Colonic mucosa (tissue), 4 donors: ENCODE results near the gene XK. TPM values are rescaled to one million over a fixed set of nuclear protein-coding genes. Genes with fewer than 3 reads are reported as not detected.

Source experiments
- DNase-seq: peaks from one replicate; pipeline ENCODE4 v3.0.0-alpha.2; 2020
- H3K27ac ChIP-seq: fragments of 200-600 bp; one replicate; pipeline ENCODE4 v1.8.0; 2021
- H3K27me3 ChIP-seq: fragments of 200-600 bp; one replicate; pipeline ENCODE4 v1.8.0; 2021
- H3K36me3 ChIP-seq: fragments of 200-600 bp; one replicate; pipeline ENCODE4 v1.8.0; 2021
- H3K4me1 ChIP-seq: fragments of 200-600 bp; one replicate; pipeline ENCODE4 v1.8.0; 2021; ENCODE audit warnings: mild to moderate bottlenecking
- H3K4me3 ChIP-seq: fragments of 200-600 bp; one replicate; pipeline ENCODE4 v1.8.0; 2021
- H3K9ac ChIP-seq, 2 donors: one replicate each; pipeline ENCODE4 v1.7.0; 2013; ENCODE audit warnings: control low read depth in 2 of 2, low read depth in 2 of 2, low read length in 2 of 2
- H3K9me3 ChIP-seq: fragments of 200-600 bp; one replicate; pipeline ENCODE4 v1.8.0; 2021
- intact Hi-C: fragments of 100-400 bp; cut with DNase I; formaldehyde crosslinking; loops from one replicate; pipeline ENCODE4 v1.14.1; 2022
- total RNA-seq, 2 donors: library from RNA; stranded (reverse); fragmentation: NEBNext Ultra II Directional in 1 of 2; extraction: Animal tissue kit (Norgen Biotek cat#: 25700) in 1 of 2; gene quantifications; one replicate each; pipeline ENCODE4 v1.2.1, GENCODE V29; 2021
- TF ChIP-seq, protein P1 (sequence below): fragments of 200-600 bp; IDR thresholded peaks from one replicate; pipeline ENCODE4 v1.8.0; 2022; ENCODE audit warnings: antibody characterized with exemption, mild to moderate bottlenecking
- donor health status: healthy.
- donor health status: DM: no; HTN: no; CAD: no.
- donor health status: DM: no; HTN: no; CAD: no.

XK gene
- total RNA-seq, 2 donors from 2014 or later: 25.2 to 27.8 TPM

DNA sequence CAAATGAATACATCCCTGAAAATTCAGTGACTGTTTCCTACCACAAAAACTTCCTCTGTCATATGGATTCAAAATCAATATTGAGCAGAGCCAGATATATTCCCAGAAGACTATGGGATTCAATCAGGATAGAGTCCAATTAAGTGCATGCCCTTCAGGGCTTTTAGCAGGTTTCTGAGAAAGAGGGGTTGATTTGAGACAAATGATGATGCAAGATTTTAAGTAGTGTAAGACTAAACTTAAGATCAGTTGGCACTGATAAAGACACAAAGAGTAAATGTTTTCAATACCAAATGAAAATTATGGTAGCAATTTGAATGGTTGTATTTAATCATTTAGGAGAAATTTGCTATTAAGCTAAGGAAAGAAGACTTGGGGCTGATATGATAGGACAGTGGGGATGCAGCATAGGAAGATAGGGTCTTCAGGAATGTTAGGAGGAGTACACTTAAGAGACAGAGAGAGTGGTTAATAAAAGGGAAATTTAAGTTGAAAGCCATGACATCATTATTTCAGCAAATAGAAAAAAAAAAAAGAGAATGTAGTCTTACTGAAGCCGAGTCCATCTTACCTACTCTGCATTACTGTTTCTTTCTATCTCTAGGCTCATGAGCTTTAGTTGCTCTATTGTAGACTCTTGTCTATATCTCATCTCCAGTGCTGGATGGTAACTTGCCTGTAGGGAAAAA, 32.0 kb upstream of the XK start:
- no peak overlapping the region for H3K9ac ChIP-seq
- intact Hi-C loops: no loop called here
- TF ChIP-seq, protein P1, sequence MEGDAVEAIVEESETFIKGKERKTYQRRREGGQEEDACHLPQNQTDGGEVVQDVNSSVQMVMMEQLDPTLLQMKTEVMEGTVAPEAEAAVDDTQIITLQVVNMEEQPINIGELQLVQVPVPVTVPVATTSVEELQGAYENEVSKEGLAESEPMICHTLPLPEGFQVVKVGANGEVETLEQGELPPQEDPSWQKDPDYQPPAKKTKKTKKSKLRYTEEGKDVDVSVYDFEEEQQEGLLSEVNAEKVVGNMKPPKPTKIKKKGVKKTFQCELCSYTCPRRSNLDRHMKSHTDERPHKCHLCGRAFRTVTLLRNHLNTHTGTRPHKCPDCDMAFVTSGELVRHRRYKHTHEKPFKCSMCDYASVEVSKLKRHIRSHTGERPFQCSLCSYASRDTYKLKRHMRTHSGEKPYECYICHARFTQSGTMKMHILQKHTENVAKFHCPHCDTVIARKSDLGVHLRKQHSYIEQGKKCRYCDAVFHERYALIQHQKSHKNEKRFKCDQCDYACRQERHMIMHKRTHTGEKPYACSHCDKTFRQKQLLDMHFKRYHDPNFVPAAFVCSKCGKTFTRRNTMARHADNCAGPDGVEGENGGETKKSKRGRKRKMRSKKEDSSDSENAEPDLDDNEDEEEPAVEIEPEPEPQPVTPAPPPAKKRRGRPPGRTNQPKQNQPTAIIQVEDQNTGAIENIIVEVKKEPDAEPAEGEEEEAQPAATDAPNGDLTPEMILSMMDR: no peak

DNA sequence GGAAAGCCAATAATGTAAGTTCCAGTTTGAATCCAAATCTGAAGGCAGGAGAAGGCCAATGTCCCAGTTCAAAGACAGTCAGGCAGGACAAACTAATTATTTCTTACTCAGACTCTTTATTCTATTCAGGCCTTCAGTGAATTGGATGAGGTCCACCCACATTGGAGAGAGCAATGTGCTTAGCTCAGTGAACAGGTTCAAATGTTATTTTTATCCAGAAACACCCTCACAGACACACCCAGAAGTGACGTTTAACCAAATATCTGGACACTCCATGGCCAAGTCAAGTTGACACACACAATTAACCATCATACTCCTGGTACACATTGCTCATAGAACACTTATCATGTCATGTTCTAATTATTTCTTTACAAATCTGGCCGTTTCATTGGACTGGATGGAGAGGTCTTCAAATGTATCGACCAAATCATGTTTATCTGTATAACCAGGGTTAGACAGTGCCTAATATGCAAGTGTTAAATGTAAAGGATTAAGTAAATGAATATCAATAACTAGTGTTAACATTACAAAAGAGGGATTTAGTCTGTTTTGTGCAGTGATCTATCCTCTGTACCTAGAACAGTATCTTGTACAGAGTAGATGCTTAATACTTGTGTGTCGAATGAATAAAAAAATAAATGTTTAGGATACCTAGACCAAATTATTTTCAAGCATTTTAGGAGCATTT, 27.1 kb upstream of the XK start:
- no peaks in the 10 kb centered on the region for H3K4me1 ChIP-seq
- DNase-seq: no peak
- H3K9me3 ChIP-seq: no peaks in the 10 kb centered on the region
- intact Hi-C loops: no loop called here
- no peaks in the 10 kb centered on the region for H3K36me3 ChIP-seq
- no peak overlapping the region for H3K27ac ChIP-seq
- TF ChIP-seq, protein P1: no peak
- no peaks in the 10 kb centered on the region for H3K27me3 ChIP-seq
- H3K9ac ChIP-seq: no peak overlapping the region
- H3K4me3 ChIP-seq: no peak overlapping the region

More for the DNA sequence above, 32.0 kb upstream of the XK start:
- Histone ChIP-seq H3K27ac (no peak overlapping the region), H3K4me1 (no peaks in the 10 kb centered on the region), H3K4me3 (no peak overlapping the region), H3K27me3 (no peaks in the 10 kb centered on the region), H3K9me3 (no peaks in the 10 kb centered on the region), H3K36me3 (no peaks in the 10 kb centered on the region)
- no peak for DNase-seq

DNA sequence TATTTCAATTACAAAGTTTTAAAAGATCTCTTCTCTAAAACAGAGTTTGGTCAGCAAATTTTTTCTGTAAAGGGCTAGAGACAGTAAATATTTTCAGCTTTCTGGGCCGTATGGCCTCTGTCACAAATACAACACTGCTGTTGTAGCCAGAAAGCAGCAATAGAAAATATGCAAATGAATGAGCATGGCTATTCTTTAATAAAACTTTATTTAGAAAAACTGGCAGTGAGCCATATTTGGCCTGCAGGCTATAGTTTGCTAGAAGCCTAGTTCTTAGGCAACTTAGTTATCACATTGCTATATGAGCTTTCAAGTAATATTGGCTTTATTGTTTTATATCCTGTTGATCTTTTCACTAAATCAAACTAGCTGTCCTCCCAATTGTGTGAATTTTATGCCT, 26.5 kb upstream of the XK start:
- DNase-seq: no peak
- no peak overlapping the region for H3K27ac ChIP-seq
- no peaks in the 10 kb centered on the region for H3K4me1 ChIP-seq
- no peaks in the 10 kb centered on the region for H3K36me3 ChIP-seq
- no peak overlapping the region for H3K9ac ChIP-seq
- H3K27me3 ChIP-seq: no peaks in the 10 kb centered on the region
- H3K4me3 ChIP-seq: no peak overlapping the region
- intact Hi-C loops: no loop called here
- TF ChIP-seq, protein P1: no peak
- H3K9me3 ChIP-seq: no peaks in the 10 kb centered on the region

DNA sequence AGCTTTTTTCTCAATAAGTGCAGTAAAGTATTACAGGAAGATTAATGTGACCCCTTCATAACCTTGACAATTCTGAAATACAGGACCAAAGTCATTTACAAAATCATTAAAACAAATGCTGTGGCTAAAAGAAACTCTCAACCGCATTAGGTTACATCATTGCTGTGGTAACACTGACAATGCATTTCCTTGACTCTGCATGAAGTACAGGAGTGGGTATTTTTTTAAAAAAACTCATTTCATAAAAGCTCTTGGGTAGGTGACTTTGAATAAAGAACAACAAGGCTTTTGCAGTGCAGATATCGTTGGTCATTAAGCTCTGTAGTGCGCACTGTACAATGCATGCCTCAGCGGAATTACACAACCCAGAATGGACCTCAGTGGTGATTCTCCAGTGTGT, 23.4 kb upstream of the XK start:
- no peaks in the 10 kb centered on the region for H3K36me3 ChIP-seq
- H3K27ac ChIP-seq: no peak overlapping the region
- intact Hi-C loops: no loop called here
- TF ChIP-seq, protein P1: no peak
- H3K9ac ChIP-seq: no peak overlapping the region
- no peaks in the 10 kb centered on the region for H3K4me1 ChIP-seq
- no peak overlapping the region for H3K4me3 ChIP-seq
- no peaks in the 10 kb centered on the region for H3K27me3 ChIP-seq
- no peak for DNase-seq
- no peaks in the 10 kb centered on the region for H3K9me3 ChIP-seq

DNA sequence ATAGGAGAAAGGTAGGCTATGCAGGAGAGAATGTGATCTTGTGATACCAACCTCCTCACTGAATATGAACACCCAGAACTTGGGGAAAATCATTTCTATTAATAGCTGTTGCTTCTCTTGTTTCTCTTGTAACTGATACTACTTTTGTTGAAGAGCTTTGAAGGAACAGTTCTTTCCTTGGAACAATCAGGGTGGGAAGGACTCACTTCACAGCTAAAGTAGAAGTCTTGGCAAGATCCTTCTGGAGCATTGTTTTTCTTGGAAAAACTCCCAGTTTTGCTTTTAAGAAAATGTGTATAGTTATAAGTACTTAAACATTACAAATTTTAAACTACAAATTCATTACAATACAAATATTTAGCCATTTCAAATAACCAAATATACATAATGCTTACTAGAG, 19.1 kb upstream of the XK start:
- Histone ChIP-seq H3K4me1 (no peaks in the 10 kb centered on the region), H3K27ac (no peak overlapping the region), H3K9ac (no peak overlapping the region), H3K4me3 (no peak overlapping the region), H3K36me3 (no peaks in the 10 kb centered on the region), H3K27me3 (peaks cover 3% of the 10 kb centered on the region), H3K9me3 (no peaks in the 10 kb centered on the region)
- DNase-seq: no peak
- TF ChIP-seq, protein P1: no peak
- intact Hi-C loops: no loop called here
